Measurements from ENCODE around the gene SYK.

The SYK gene

DNA sequence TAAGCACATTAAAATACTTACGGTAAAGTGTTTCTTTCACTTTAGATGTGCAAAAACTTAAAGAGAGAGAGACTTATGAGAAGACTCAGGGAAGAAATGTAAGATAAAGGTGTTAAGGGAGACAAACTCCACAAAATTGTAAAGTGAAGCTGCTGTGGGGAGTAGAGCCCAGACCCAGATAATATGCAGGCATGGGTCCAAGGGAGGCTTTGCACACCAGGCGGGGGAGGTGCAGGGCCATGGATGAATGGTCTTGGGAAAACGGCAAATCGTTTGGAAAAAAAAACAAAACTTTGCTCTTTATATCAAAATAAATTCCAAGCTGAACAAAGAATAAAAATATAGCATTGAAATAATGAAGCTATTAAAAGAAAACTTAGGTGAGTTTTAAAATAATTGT, 9.1 kb downstream of the SYK start:
- TF ChIP-seq FOXM1 (IDR thresholded peaks at IDR 0.05; ENCODE audit: borderline replicate concordance) (no peak), L3MBTL2 (conservative IDR thresholded peaks at IDR 0.05) (no peak), LEF1 (IDR thresholded peaks at IDR 0.05; ENCODE audit: borderline replicate concordance) (no peak), ELF4 (IDR thresholded peaks at IDR 0.05) (no peak)
- POLR2A ChIA-PET = no interaction called here
- CTCF ChIA-PET = no interaction called here

DNA sequence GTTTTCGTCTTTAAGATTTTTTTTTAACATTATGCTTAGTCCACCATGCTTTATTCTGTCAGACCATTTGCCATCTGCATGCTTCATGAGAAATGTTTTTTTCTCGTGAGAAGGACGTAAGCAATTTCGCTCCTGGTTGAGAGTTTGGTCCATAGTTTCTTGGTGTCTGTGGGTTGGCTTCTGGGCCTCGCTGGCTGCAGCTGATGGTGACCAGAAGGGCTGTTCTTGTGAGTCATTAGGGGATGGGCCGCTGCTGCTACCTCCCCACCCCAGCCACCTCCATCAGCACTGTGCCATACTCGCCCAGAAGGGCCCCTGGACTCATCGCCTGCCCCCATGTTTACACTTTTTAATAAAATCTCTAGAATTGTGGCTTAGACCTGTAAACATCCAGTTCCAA, 11.4 kb downstream of the SYK start:
- CTCF ChIA-PET = no interaction called here
- DNase-seq (ENCODE audit: extremely low spot score) = no peak
- POLR2A ChIA-PET = no interaction called here
- no peak for TF ChIP-seq L3MBTL2 (conservative IDR thresholded peaks at IDR 0.05)
- TF ChIP-seq ARNT (IDR thresholded peaks at IDR 0.05) = no peak
- TF ChIP-seq, protein P1, sequence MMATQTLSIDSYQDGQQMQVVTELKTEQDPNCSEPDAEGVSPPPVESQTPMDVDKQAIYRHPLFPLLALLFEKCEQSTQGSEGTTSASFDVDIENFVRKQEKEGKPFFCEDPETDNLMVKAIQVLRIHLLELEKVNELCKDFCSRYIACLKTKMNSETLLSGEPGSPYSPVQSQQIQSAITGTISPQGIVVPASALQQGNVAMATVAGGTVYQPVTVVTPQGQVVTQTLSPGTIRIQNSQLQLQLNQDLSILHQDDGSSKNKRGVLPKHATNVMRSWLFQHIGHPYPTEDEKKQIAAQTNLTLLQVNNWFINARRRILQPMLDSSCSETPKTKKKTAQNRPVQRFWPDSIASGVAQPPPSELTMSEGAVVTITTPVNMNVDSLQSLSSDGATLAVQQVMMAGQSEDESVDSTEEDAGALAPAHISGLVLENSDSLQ (IDR thresholded peaks at IDR 0.05) = no peak
- no peak for TF ChIP-seq BHLHE40 (IDR thresholded peaks at IDR 0.05; ENCODE audit: borderline replicate concordance)
- no peak for TF ChIP-seq CTBP1 (IDR thresholded peaks at IDR 0.05; ENCODE audit: borderline replicate concordance)
- TF ChIP-seq NFRKB (IDR thresholded peaks at IDR 0.05) = no peak
- TF ChIP-seq ELF4 (IDR thresholded peaks at IDR 0.05) = no peak
- no peak for TF ChIP-seq LEF1 (IDR thresholded peaks at IDR 0.05; ENCODE audit: borderline replicate concordance)
- TF ChIP-seq FOXM1 (IDR thresholded peaks at IDR 0.05; ENCODE audit: borderline replicate concordance) = no peak
- TF ChIP-seq ZNF384 (IDR thresholded peaks at IDR 0.05) = no peak
- no peak for TF ChIP-seq HDGF (IDR thresholded peaks at IDR 0.05; ENCODE audit: borderline replicate concordance)
- no peak for TF ChIP-seq TARDBP (IDR thresholded peaks at IDR 0.05)
- no peak for TF ChIP-seq FOXK2 (IDR thresholded peaks at IDR 0.05)
- TF ChIP-seq FOXA1 (IDR thresholded peaks at IDR 0.05) = no peak
- TF ChIP-seq SUZ12 (IDR thresholded peaks at IDR 0.05) = no peak
- TF ChIP-seq SP1 (IDR thresholded peaks at IDR 0.05) = no peak

More for the DNA sequence above, 9.1 kb downstream of the SYK start:
- DNase-seq (ENCODE audit: extremely low spot score) = no peak

DNA sequence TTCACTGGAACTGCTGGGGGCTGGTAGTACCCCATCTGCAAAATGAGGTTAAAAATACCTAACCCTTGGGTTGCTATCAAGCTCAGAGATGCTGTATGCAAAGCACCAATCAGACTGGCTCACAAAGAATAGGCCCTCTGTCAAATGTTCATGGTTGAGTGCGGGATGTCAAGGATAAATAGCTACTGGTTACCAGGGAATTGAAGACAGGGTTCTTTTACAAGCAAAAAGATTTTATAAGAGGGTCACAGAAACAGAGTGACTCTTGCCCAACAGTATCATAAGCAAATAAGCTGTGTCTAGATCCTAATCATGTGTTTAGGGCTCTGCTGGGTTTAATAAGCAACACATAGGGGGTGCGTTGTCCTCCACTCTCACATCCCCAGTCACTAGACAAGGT, 11.9 kb downstream of the SYK start:
- ChIA-PET CTCF (no interaction called here), POLR2A (no interaction called here)

DNA sequence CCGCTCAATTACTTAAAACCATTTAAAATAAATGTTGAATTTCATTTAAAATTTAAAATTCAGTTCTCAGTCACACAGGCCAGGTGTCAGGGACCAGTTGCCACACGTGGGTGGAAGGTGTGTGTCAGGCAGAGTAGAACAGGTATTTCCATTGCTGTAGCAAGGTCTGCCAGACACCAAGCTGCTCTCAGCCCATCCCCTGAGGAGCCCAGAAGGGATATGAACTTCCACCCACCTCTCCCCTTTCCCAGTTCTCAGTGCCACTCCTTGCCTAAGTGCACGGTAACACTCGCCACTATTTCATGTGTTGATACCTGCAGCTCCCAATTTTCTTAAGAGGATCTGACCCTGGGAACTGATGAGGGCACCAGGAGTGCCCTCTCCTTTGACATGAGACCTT, 12.7 kb downstream of the SYK start:
- no peak for DNase-seq (ENCODE audit: extremely low spot score)
- no peak for TF ChIP-seq BHLHE40 (IDR thresholded peaks at IDR 0.05; ENCODE audit: borderline replicate concordance)
- POLR2A ChIA-PET = no interaction called here
- CTCF ChIA-PET = no interaction called here

More for the DNA sequence above, 11.9 kb downstream of the SYK start:
- TF ChIP-seq BHLHE40 (IDR thresholded peaks at IDR 0.05; ENCODE audit: borderline replicate concordance) (no peak), CTBP1 (IDR thresholded peaks at IDR 0.05; ENCODE audit: borderline replicate concordance) (no peak), HDGF (IDR thresholded peaks at IDR 0.05; ENCODE audit: borderline replicate concordance) (no peak), L3MBTL2 (conservative IDR thresholded peaks at IDR 0.05) (no peak), FOXA1 (IDR thresholded peaks at IDR 0.05) (no peak), ELF4 (IDR thresholded peaks at IDR 0.05) (no peak), ARNT (IDR thresholded peaks at IDR 0.05) (no peak), SUZ12 (IDR thresholded peaks at IDR 0.05) (no peak), ZNF384 (IDR thresholded peaks at IDR 0.05) (no peak), FOXM1 (IDR thresholded peaks at IDR 0.05; ENCODE audit: borderline replicate concordance) (no peak), NFRKB (IDR thresholded peaks at IDR 0.05) (no peak), FOXK2 (IDR thresholded peaks at IDR 0.05) (no peak), LEF1 (IDR thresholded peaks at IDR 0.05; ENCODE audit: borderline replicate concordance) (no peak), SP1 (IDR thresholded peaks at IDR 0.05) (no peak), TARDBP (IDR thresholded peaks at IDR 0.05) (no peak)
- TF ChIP-seq, protein P1 (IDR thresholded peaks at IDR 0.05) = no peak
- no peak for DNase-seq (ENCODE audit: extremely low spot score)

DNA sequence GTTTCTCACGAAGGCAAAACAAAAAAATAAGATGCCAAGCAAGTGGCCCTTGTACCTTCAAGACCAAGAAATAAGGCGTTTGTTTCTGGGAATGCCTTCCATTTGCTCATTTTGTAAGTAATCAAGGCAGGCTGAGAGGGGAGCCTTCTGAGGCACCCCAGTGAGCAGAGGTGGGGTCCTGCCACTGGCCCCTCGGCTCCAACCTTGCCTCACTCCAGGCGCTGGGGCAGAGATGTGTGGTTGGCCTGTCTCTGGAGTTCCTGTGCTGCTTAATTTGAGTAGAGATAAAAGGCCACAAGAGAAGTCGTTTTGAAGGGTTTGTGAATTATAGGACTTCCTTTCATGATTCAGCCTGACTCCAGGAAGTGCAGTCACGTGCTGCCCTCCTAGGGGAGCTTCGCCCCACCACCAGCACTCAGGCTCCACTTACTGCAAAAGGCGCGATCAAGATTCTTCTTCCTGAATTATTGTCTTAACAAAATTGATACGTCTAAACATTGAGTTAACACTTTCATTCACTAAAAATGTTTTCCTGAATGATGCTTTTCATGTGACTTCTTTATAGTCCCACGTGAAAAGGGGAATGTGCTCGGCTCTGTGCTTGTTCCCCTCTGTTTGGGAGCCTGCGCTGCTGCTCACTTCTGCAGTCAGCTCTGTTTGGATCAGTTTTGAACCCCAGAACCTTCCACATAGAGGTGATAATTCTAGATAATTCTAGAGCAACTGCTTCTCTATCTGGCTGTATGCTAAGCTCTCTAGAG, 13.7 kb downstream of the SYK start:
- ChIA-PET POLR2A (no interaction called here), CTCF (no interaction called here)
- no peak for TF ChIP-seq L3MBTL2 (conservative IDR thresholded peaks at IDR 0.05)
- no peak for TF ChIP-seq HDGF (IDR thresholded peaks at IDR 0.05; ENCODE audit: borderline replicate concordance)
- TF ChIP-seq, protein P1 (IDR thresholded peaks at IDR 0.05) = no peak
- TF ChIP-seq ZNF384 (IDR thresholded peaks at IDR 0.05) = no peak
- TF ChIP-seq SP1 (IDR thresholded peaks at IDR 0.05) = no peak
- TF ChIP-seq LEF1 (IDR thresholded peaks at IDR 0.05; ENCODE audit: borderline replicate concordance) = no peak
- TF ChIP-seq ELF4 (IDR thresholded peaks at IDR 0.05) = no peak
- no peak for TF ChIP-seq ARNT (IDR thresholded peaks at IDR 0.05)
- no peak for TF ChIP-seq BHLHE40 (IDR thresholded peaks at IDR 0.05; ENCODE audit: borderline replicate concordance)
- no peak for TF ChIP-seq TARDBP (IDR thresholded peaks at IDR 0.05)
- TF ChIP-seq FOXK2 (IDR thresholded peaks at IDR 0.05) = no peak
- TF ChIP-seq FOXA1 (IDR thresholded peaks at IDR 0.05) = no peak
- TF ChIP-seq FOXM1 (IDR thresholded peaks at IDR 0.05; ENCODE audit: borderline replicate concordance) = no peak
- TF ChIP-seq CTBP1 (IDR thresholded peaks at IDR 0.05; ENCODE audit: borderline replicate concordance) = no peak
- no peak for TF ChIP-seq SUZ12 (IDR thresholded peaks at IDR 0.05)
- DNase-seq (ENCODE audit: extremely low spot score) = no peak

DNA sequence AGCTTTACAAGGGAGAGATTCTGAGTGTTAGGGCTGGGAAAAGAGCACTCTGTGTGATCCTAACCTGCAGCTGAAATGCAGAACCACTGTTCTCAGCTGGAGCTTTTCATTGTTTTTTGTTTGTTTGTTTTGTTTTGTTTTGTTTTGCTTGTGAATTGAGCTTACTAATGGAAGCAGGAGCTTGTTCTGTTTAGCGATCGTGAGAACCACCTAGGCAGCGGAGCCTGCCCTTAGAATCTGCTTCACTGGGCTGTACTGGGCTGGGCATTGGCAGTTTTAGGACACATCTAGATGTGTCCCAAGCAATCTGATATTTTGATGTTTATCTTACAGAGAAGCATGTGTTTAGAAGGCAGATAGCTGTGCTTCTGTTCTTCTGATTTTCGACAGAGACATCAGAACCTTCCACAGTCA, 14.3 kb downstream of the SYK start:
- ChIA-PET CTCF (no interaction called here), POLR2A (no interaction called here)
- TF ChIP-seq, protein P1 (IDR thresholded peaks at IDR 0.05) = no peak
- TF ChIP-seq CTBP1 (IDR thresholded peaks at IDR 0.05; ENCODE audit: borderline replicate concordance) = no peak
- no peak for TF ChIP-seq BHLHE40 (IDR thresholded peaks at IDR 0.05; ENCODE audit: borderline replicate concordance)
- no peak for TF ChIP-seq ZNF384 (IDR thresholded peaks at IDR 0.05)
- no peak for TF ChIP-seq L3MBTL2 (conservative IDR thresholded peaks at IDR 0.05)
- TF ChIP-seq ELF4 (IDR thresholded peaks at IDR 0.05) = no peak
- TF ChIP-seq FOXK2 (IDR thresholded peaks at IDR 0.05) = no peak
- no peak for TF ChIP-seq FOXM1 (IDR thresholded peaks at IDR 0.05; ENCODE audit: borderline replicate concordance)
- TF ChIP-seq SP1 (IDR thresholded peaks at IDR 0.05) = no peak
- no peak for TF ChIP-seq ARNT (IDR thresholded peaks at IDR 0.05)
- TF ChIP-seq LEF1 (IDR thresholded peaks at IDR 0.05; ENCODE audit: borderline replicate concordance) = no peak
- TF ChIP-seq SUZ12 (IDR thresholded peaks at IDR 0.05) = no peak
- DNase-seq (ENCODE audit: extremely low spot score) = peak; percentile 1

Data from HEK293T (cell line).